Spleen (tissue), 11 donors: ENCODE measurements around the gene CHST12. TPM values are rescaled to one million over a fixed set of nuclear protein-coding genes. Genes with fewer than 3 reads are reported as not detected.
A peak's percentile ranks its signal among the peaks of the same experiment; 100 is the strongest.
"Not testable (repeated sequence)": the region's sequence is repeated elsewhere in the genome, so short reads cannot be mapped to it uniquely, and the experiment has no call there.

Experiments used
- DNase-seq: peaks from one replicate; pipeline ENCODE4 v3.0.0-alpha.2; 2020
- H3K27ac ChIP-seq, 8 donors: fragments of 200-600 bp; sonication (generic) in 7 of 8; 1 replicate in 4 of 8; 2 replicates in 4 of 8; pipeline versions ENCODE4 v1.5.0 to v1.8.0; 2016 to 2021; ENCODE audit warnings: inconsistent platforms in 4 of 8, mild to moderate bottlenecking in 4 of 8, moderate library complexity in 1 of 8
- H3K27me3 ChIP-seq, 7 donors: fragments of 200-600 bp; sonication (generic) in 6 of 7; replicated peaks in 1 of 7; 1 replicate in 4 of 7; 2 replicates in 3 of 7; pipeline versions ENCODE4 v1.5.0 to v1.8.0; 2016 to 2021; ENCODE audit warnings: inconsistent platforms in 3 of 7, mild to moderate bottlenecking in 1 of 7
- H3K36me3 ChIP-seq, 6 donors: fragments of 200-600 bp; sonication (generic) in 5 of 6; 1 replicate in 4 of 6; 2 replicates in 2 of 6; pipeline versions ENCODE4 v1.5.0 to v1.8.0; 2016 to 2021; ENCODE audit warnings: inconsistent platforms in 2 of 6
- H3K4me1 ChIP-seq, 6 donors: fragments of 200-600 bp; sonication (generic) in 5 of 6; 1 replicate in 3 of 6; 2 replicates in 3 of 6; pipeline versions ENCODE4 v1.5.0 to v1.8.0; 2016 to 2021; ENCODE audit warnings: inconsistent platforms in 3 of 6
- H3K4me3 ChIP-seq, 8 donors: fragments of 200-600 bp; sonication (generic) in 7 of 8; 1 replicate in 4 of 8; 2 replicates in 4 of 8; pipeline versions ENCODE4 v1.5.0 to v1.8.0; 2016 to 2021; ENCODE audit warnings: inconsistent platforms in 4 of 8, mild to moderate bottlenecking in 4 of 8, moderate library complexity in 2 of 8
- H3K9me3 ChIP-seq, 8 donors: fragments of 200-600 bp; sonication (generic) in 7 of 8; 1 replicate in 4 of 8; 2 replicates in 4 of 8; pipeline versions ENCODE4 v1.5.0 to v1.8.0; 2016 to 2021; ENCODE audit warnings: inconsistent platforms in 4 of 8
- CTCF ChIP-seq, 11 experiments: fragments of 200-600 bp in 7 of 11; fragments of 450-650 bp in 4 of 11; sonication (generic) in 4 of 11; IDR thresholded peaks in 8 of 11; conservative IDR thresholded peaks in 3 of 11; 1 replicate in 7 of 11; 2 replicates in 4 of 11; pipeline versions ENCODE4 v1.4.0 to v1.8.0; 2016 to 2021; ENCODE audit warnings: antibody characterized with exemption in 11 of 11, inconsistent platforms in 4 of 11, mild to moderate bottlenecking in 1 of 11
- POLR2A ChIP-seq, 3 donors: fragments of 450-650 bp; IDR thresholded peaks; one replicate each; pipeline ENCODE4 v1.5.1; 2017; ENCODE audit warnings: antibody characterized with exemption in 3 of 3, mild to moderate bottlenecking in 1 of 3
- POLR2AphosphoS5 ChIP-seq, 3 donors: sonication (generic); formaldehyde crosslinking; IDR thresholded peaks; one replicate each; pipeline ENCODE4 v1.5.1; 2017; ENCODE audit warnings: antibody characterized with exemption in 3 of 3
- WGBS, 5 donors: extraction: QIAGEN DNeasy Blood & Tissue Kit in 3 of 5; methylation state at CpG; one replicate each; pipeline versions ENCODE4 v1.1.5 to v1.1.7; 2013 to 2018; 5-methylcytosine and 5-hydroxymethylcytosine counted together
- intact Hi-C: fragments of 100-400 bp; cut with DNase I; formaldehyde crosslinking; loops from one replicate; pipeline ENCODE4 v1.15.0; 2023; ENCODE audit warnings: low total_unique reads
- polyA plus RNA-seq, 3 donors: library from polyadenylated mRNA; stranded (reverse); fragments of 200-250 nt; gene quantifications; one replicate each; pipeline ENCODE4 v1.2.1, GENCODE V29; 2013
- total RNA-seq, 7 donors: library from RNA; depleted of rRNA in 3 of 7; stranded (reverse); fragments of >200 nt in 3 of 7; fragmentation: NEBNext Ultra II Directional in 4 of 7; extraction: Animal tissue kit (Norgen Biotek cat#: 25700) in 4 of 7; gene quantifications; one replicate each; pipeline versions ENCODE4 v1.1.0 to v1.2.1, GENCODE V29; 2016 to 2021
- donor health status: healthy with polysubstance abuse.
- donor health status: DM: no; HTN: no; CAD: no; lungs with moderate emphysema.
- donor health status: DM: no; HTN: no; CAD: no.
- donor health status: Bipolar disorder and iron deficiency.
- donor health status: healthy.
- donor health status: DM: no; HTN: no; CAD: no.
- donor health status: DM: yes; HTN: yes; CAD: no.

Gene CHST12
- total and polyA plus RNA-seq, 10 donors = 7.7 to 51.4 (median 31.6) TPM

- H3K27me3 ChIP-seq = no peaks in the 10 kb centered on the region
- peaks cover 0 to 7% (median 0%) of the 10 kb centered on the region in 6 donors for H3K36me3 ChIP-seq
- peaks cover 0 to 3% (median 0%) of the 10 kb centered on the region in 8 donors for H3K9me3 ChIP-seq
- H3K27ac ChIP-seq = peak overlapping the region in 3 of 8 donors; percentile 32 to 50 (median 36)
- peak overlapping the region in 7 of 8 donors; percentile 22 to 67 (median 36) for H3K4me3 ChIP-seq
- peak; percentile 97 for DNase-seq
- intact Hi-C loops = no loop called here
- 9 to 20% (median 13%) methylated on average over 9 to 34 of the region's 34 CpGs for WGBS, 5 donors
- H3K4me1 ChIP-seq = peaks cover 8 to 32% (median 17%) of the 10 kb centered on the region in 6 donors
- peak; percentile 67 to 83 (median 76) for TF ChIP-seq POLR2AphosphoS5 (IDR thresholded peaks at IDR 0.05)
- TF ChIP-seq POLR2A (IDR thresholded peaks at IDR 0.05) = no peak
- peak; percentile 76 to 98 (median 90) for TF ChIP-seq CTCF (IDR thresholded peaks at IDR 0.05 in 8 of 11, conservative IDR thresholded peaks at IDR 0.05 in 3 of 11)
Observed at GRCh38 chr7:2451171-2452073, 48.0 kb downstream of the CHST12 start.

- H3K4me3 ChIP-seq = peak overlapping the region in 7 of 8 donors; percentile 22 to 67 (median 36)
- intact Hi-C loops = no loop called here
- peaks cover 8 to 27% (median 16%) of the 10 kb centered on the region in 6 donors for H3K4me1 ChIP-seq
- peak; percentile 78 for DNase-seq
- peaks cover 0 to 3% (median 0%) of the 10 kb centered on the region in 8 donors for H3K9me3 ChIP-seq
- no peaks in the 10 kb centered on the region for H3K27me3 ChIP-seq
- WGBS, 5 donors = 5 to 10% (median 7%) methylated on average over 8 to 16 of the region's 16 CpGs
- H3K27ac ChIP-seq = peak overlapping the region in 3 of 8 donors; percentile 32 to 50 (median 36)
- no peak for TF ChIP-seq POLR2A (IDR thresholded peaks at IDR 0.05)
- TF ChIP-seq CTCF (IDR thresholded peaks at IDR 0.05 in 8 of 11, conservative IDR thresholded peaks at IDR 0.05 in 3 of 11) = no peak
- peak in 1 of 3 donors; percentile 29 for TF ChIP-seq POLR2AphosphoS5 (IDR thresholded peaks at IDR 0.05)
- no peaks in the 10 kb centered on the region for H3K36me3 ChIP-seq
Observed at GRCh38 chr7:2452074-2452507, 48.7 kb downstream of the CHST12 start.

GRCh38 chr7:2452643-2453270 is 49.3 kb downstream of the CHST12 start:
- intact Hi-C loops = no loop called here

GRCh38 chr7:2453849-2454248 is 50.4 kb downstream of the CHST12 start:
- H3K4me3 ChIP-seq, H3K9me3 ChIP-seq, intact Hi-C loops, H3K27me3 ChIP-seq, DNase-seq, H3K36me3 ChIP-seq, H3K27ac ChIP-seq: not testable (repeated sequence)
- H3K4me1 ChIP-seq = peaks cover 8 to 36% (median 16%) of the 10 kb centered on the region in 6 donors
- 92 to 99% (median 95%) methylated on average over 3 of the region's 3 CpGs for whole genome bisulfite sequencing, 5 donors

More at GRCh38 chr7:2452643-2453270, 49.3 kb downstream of the CHST12 start:
- Histone ChIP-seq H3K4me3 (no peak overlapping the region), H3K36me3 (no peaks in the 10 kb centered on the region), H3K4me1 (peaks cover 8 to 28% (median 16%) of the 10 kb centered on the region in 6 donors), H3K27me3 (no peaks in the 10 kb centered on the region), H3K27ac (no peak overlapping the region), H3K9me3 (peaks cover 0 to 3% (median 0%) of the 10 kb centered on the region in 8 donors)
- WGBS, 5 donors = 75 to 83% (median 77%) methylated on average over 8 of the region's 8 CpGs
- no peak for TF ChIP-seq POLR2AphosphoS5 (IDR thresholded peaks at IDR 0.05)
- no peak for TF ChIP-seq CTCF (IDR thresholded peaks at IDR 0.05 in 8 of 11, conservative IDR thresholded peaks at IDR 0.05 in 3 of 11)
- TF ChIP-seq POLR2A (IDR thresholded peaks at IDR 0.05) = no peak
- DNase-seq = no peak
